ENCODE results near the gene NPRL2.
A peak's percentile ranks its signal among the peaks of the same experiment; 100 is the strongest.

Gene NPRL2

DNA sequence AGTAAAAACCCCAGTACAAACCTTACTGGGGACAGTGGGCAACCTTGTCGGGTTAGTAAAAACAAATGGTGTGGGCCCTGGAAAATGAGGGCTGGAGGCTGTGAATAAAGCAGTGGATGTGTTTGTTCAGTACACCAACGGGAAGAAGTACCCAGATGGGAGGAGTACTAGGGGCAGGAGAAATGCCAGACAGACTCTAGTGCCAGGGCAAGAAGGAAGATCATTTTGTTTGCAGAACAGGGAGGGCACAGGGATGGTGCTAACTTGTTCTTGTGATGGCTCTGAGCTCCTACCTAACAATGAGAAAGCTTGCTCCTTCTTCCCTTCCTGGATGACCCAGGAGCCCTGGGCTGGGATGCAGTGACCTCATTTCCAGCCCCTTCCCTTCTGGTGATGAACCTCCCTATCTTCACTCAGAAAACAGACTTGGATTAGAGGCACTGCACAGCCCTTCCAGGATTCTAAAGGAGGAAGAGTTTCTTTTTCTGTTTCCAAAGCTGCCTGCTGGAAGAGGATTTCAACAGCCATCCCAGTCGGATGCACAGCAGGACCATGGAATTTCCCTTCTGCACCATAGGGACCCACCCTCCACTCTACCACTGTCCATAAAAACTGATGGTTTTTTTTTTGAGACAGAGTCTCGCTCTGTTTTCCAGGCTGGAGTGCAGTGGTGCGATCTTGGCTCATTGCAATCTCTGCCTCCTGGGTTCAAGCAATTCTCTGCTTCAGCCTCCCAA lies 16.1 kb downstream of the NPRL2 start:
- no peak overlapping the region for H3K4me3 ChIP-seq (ENCODE audit: low read depth in 1 of 2, low read length in 2 of 2)
- peak overlapping the region; percentile 14 for H3K27ac ChIP-seq (ENCODE audit: low read depth, low read length)
- H3K36me3 ChIP-seq (ENCODE audit: insufficient read depth, low read length): peaks cover 38% of the 10 kb centered on the region
- peaks cover 34% of the 10 kb centered on the region for H3K4me1 ChIP-seq (ENCODE audit: insufficient read depth, low read length)
- H3K27me3 ChIP-seq (ENCODE audit: control insufficient read depth in 1 of 2, insufficient read depth in 2 of 2, low read length in 2 of 2): no peaks in the 10 kb centered on the region
- no peak overlapping the region for H3K9ac ChIP-seq (ENCODE audit: low read length)
- H3K9me3 ChIP-seq (ENCODE audit: low read length): no peaks in the 10 kb centered on the region

DNA sequence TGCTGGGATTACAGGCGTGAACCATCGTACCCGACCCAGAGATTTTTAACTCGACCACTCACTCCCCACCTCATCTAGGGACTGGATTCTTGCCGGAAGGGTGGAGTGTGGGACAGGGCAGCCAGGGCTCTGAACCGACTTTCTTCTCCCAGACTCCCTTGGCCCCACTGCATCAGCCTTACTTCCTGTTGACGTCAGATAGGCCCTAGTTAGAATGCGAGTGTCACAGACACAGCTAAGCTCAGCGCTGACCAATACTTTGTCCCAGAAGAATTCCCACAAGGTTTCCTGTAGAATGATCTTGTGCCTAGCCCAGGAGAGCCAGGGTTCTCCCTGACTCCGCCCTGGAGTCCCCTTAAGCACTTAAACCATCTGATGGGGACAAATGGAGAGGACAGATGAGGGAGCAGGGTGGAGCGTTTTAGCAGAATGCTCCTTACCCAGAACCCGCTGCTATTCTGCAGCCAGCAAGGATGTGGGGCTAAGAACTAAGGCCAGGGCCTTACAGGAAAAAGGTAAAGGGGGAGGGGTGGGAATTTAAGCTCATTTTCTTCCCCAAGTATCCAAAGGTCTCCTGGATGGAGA lies 16.7 kb downstream of the NPRL2 start:
- Histone ChIP-seq H3K9ac (ENCODE audit: low read length) (no peak overlapping the region), H3K27me3 (ENCODE audit: control insufficient read depth in 1 of 2, insufficient read depth in 2 of 2, low read length in 2 of 2) (no peaks in the 10 kb centered on the region), H3K4me3 (ENCODE audit: low read depth in 1 of 2, low read length in 2 of 2) (no peak overlapping the region), H3K36me3 (ENCODE audit: insufficient read depth, low read length) (peaks cover 42% of the 10 kb centered on the region), H3K27ac (ENCODE audit: low read depth, low read length) (no peak overlapping the region), H3K9me3 (ENCODE audit: low read length) (no peaks in the 10 kb centered on the region), H3K4me1 (ENCODE audit: insufficient read depth, low read length) (peaks cover 33% of the 10 kb centered on the region)

DNA sequence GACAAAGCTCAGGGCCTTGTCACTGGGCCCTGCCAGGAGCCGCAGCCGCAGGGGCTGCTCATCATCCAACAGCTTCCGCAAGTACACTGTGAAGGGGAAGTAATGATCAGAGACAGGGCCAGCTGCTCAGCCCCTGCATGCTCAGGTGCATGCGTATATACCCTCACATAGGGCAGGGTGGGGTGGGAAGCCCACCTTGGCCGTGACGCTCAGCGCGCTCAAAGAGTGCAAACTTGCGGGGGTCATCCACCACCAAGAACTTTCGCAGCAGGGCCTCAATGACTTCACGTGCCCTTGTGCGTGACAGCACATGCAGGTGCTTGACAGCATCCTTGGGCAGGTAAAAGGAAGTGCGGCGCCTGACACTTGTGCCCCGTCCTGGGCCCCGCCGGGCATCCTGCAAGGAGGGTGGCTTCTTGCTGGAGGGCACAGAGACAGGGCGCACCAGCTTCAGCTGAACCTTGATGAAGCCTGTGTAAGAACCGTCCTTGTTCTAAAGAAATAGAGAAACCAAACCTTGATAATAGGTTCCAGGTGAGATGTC lies 19.1 kb downstream of the NPRL2 start:
- no peaks in the 10 kb centered on the region for H3K9me3 ChIP-seq (ENCODE audit: low read length)
- peaks cover 42% of the 10 kb centered on the region for H3K36me3 ChIP-seq (ENCODE audit: insufficient read depth, low read length)
- H3K27me3 ChIP-seq (ENCODE audit: control insufficient read depth in 1 of 2, insufficient read depth in 2 of 2, low read length in 2 of 2): no peaks in the 10 kb centered on the region
- H3K4me1 ChIP-seq (ENCODE audit: insufficient read depth, low read length): peaks cover 39% of the 10 kb centered on the region
- H3K4me3 ChIP-seq (ENCODE audit: low read depth in 1 of 2, low read length in 2 of 2): no peak overlapping the region
- H3K27ac ChIP-seq (ENCODE audit: low read depth, low read length): no peak overlapping the region
- H3K9ac ChIP-seq (ENCODE audit: low read length): no peak overlapping the region

DNA sequence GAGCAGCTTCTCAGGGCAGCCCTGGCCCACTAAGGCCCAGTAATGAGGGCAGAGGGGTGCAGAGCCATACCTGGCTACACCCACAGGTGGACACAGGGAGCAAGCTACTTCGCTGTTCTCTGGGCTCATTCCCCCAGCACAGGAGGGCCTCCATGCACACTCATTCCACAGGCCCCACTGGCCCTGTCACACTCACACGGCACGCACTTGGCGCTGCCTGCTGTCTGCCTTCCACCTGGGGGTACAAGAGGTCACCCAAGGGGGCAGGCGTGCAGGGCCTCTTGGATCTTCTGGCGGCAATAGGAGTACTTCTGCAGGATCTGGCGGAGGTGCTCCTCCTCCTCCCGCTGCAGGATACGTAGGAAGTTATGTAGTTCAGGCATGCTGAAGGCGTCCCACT lies 20.2 kb downstream of the NPRL2 start:
- H3K27ac ChIP-seq (ENCODE audit: low read depth, low read length): no peak overlapping the region
- H3K9ac ChIP-seq (ENCODE audit: low read length): no peak overlapping the region
- peaks cover 47% of the 10 kb centered on the region for H3K36me3 ChIP-seq (ENCODE audit: insufficient read depth, low read length)
- peaks cover 29% of the 10 kb centered on the region for H3K4me1 ChIP-seq (ENCODE audit: insufficient read depth, low read length)
- H3K4me3 ChIP-seq (ENCODE audit: low read depth in 1 of 2, low read length in 2 of 2): no peak overlapping the region
- H3K9me3 ChIP-seq (ENCODE audit: low read length): no peaks in the 10 kb centered on the region
- H3K27me3 ChIP-seq (ENCODE audit: control insufficient read depth in 1 of 2, insufficient read depth in 2 of 2, low read length in 2 of 2): no peaks in the 10 kb centered on the region

DNA sequence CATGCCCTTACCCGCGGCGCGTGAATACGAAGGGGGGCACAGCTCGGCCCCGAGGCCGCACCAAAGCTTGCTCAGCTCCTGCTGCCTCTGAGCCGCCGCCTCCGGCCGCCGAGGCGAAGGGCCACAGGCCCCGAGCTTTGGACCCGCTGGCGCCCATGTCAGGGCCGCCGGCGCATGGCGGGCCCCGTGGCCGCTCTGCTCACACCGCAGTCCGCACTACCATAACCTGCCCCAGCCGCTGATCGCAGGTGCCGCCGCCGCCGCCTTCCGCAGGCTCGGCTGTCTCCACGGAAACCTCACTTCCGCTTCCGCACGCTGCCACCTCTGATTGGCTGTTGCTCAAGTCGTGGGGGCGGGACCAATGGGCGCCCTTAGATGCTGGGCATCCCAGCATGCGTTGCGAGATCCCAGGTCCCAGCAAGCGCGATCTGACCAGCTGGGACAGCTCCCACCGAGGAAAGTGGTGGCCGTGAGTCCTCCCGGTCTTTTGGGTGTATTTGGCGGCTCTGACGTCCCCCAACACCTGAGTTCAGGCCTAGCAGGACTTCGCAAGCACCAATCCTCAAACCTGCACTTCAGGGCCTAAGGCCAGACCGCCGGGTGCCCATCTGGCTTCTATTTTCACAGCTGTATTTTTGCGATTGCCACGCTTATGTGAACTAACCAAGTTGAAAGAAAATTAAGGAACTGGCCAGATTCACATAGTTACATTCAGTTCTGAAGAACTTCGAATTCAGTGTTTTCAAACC lies 22.5 kb downstream of the NPRL2 start, which contains the start of gene TUSC2:
Gene TUSC2, minus strand, starts transcription at position 281 of the 749 bp plus-strand sequence. Its CDS starts 124 bp downstream, at position 157.
- Histone ChIP-seq H3K9ac (ENCODE audit: low read length) (peak within 1 kb of the TSS; percentile 78), H3K27ac (ENCODE audit: low read depth, low read length) (peak within 1 kb of the TSS; percentile 83), H3K4me3 (ENCODE audit: low read depth in 1 of 2, low read length in 2 of 2) (peak within 1 kb of the TSS; percentile 86 to 91), H3K4me1 (ENCODE audit: insufficient read depth, low read length) (peaks cover 25% of the 10 kb centered on the region), H3K36me3 (ENCODE audit: insufficient read depth, low read length) (peaks cover 44% of the 10 kb centered on the region), H3K9me3 (ENCODE audit: low read length) (no peaks in the 10 kb centered on the region), H3K27me3 (ENCODE audit: control insufficient read depth in 1 of 2, insufficient read depth in 2 of 2, low read length in 2 of 2) (no peaks in the 10 kb centered on the region)

DNA sequence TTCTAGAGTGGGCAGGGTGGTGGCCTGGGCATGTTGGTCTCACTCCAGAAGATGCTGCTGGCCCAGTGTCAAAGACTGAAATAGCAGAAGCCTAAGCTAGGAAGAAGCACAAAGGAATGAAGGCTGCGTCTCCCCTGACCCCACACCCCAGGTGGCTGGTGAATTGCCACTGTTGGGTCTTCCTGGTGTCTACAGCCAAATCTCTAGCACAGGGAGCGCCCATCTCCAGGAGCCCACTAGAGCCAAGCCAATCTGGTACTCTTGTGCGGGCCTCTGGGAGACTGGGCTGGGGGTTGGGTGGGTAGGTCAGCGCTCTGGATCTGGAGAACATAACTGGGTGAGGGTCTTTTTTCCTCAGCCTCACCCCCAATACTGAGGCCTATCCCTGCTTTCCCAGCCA lies 23.4 kb downstream of the NPRL2 start:
- Histone ChIP-seq H3K9me3 (ENCODE audit: low read length) (no peaks in the 10 kb centered on the region), H3K9ac (ENCODE audit: low read length) (peak overlapping the region; percentile 78), H3K27me3 (ENCODE audit: control insufficient read depth in 1 of 2, insufficient read depth in 2 of 2, low read length in 2 of 2) (no peaks in the 10 kb centered on the region), H3K4me3 (ENCODE audit: low read depth in 1 of 2, low read length in 2 of 2) (peak overlapping the region; percentile 86 to 91), H3K27ac (ENCODE audit: low read depth, low read length) (no peak overlapping the region), H3K36me3 (ENCODE audit: insufficient read depth, low read length) (peaks cover 39% of the 10 kb centered on the region), H3K4me1 (ENCODE audit: insufficient read depth, low read length) (peaks cover 31% of the 10 kb centered on the region)

DNA sequence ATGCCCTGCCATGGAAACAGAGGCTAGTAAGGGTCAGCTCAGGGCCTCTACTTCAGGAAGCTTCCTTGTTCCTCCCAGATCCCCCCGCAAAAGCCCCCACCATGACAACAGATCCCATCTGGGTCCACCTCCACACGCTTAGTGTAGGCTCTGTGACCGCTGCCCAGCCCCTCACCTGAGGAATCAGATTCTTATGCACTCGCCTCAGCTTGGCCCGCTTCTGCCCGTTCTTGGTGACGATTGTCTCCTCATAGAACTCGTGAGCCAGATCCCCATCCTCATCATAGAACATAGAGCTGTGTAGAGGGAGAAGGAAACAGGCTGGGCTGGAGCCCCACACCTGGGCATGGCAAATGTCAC lies 24.4 kb downstream of the NPRL2 start:
- Histone ChIP-seq H3K9me3 (ENCODE audit: low read length) (no peaks in the 10 kb centered on the region), H3K27ac (ENCODE audit: low read depth, low read length) (no peak overlapping the region), H3K27me3 (ENCODE audit: control insufficient read depth in 1 of 2, insufficient read depth in 2 of 2, low read length in 2 of 2) (no peaks in the 10 kb centered on the region), H3K4me3 (ENCODE audit: low read depth in 1 of 2, low read length in 2 of 2) (no peak overlapping the region), H3K36me3 (ENCODE audit: insufficient read depth, low read length) (peaks cover 30% of the 10 kb centered on the region), H3K9ac (ENCODE audit: low read length) (no peak overlapping the region), H3K4me1 (ENCODE audit: insufficient read depth, low read length) (peaks cover 34% of the 10 kb centered on the region)

DNA sequence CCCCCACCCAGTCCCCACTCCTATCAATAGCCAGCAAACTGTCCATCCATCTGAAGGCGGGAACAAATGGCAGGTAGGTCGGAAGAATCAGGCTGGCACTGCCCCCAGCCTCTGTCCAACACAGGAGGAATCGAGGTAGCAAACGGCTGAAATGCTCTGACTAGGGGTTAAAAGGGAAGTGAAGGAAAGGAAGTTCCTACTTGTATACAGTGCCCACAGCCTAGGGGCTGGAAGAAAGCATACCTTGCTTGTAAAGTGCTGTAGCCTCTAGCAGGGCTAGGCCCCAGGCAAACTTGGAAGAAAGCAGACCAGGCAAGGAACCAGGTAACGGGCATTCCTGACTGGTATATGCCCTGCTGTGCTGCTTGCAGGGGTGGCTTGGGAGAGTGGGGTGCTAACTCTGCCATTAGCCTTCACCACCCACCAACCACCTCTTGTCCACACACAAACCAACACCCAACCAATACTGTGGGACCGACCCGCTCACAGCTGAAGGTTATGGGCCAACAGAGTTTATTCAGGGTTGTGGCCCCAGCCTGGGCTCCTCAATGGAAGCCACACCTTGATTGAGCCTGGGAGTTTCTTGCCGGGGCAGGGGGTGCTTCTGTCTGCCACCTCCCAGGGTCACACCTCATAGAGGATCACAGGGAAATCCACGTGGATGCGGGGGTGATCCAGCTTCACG lies 24.9 kb downstream of the NPRL2 start:
- H3K9ac ChIP-seq (ENCODE audit: low read length): no peak overlapping the region
- no peaks in the 10 kb centered on the region for H3K9me3 ChIP-seq (ENCODE audit: low read length)
- H3K36me3 ChIP-seq (ENCODE audit: insufficient read depth, low read length): peaks cover 24% of the 10 kb centered on the region
- no peaks in the 10 kb centered on the region for H3K27me3 ChIP-seq (ENCODE audit: control insufficient read depth in 1 of 2, insufficient read depth in 2 of 2, low read length in 2 of 2)
- no peak overlapping the region for H3K27ac ChIP-seq (ENCODE audit: low read depth, low read length)
- H3K4me1 ChIP-seq (ENCODE audit: insufficient read depth, low read length): peaks cover 34% of the 10 kb centered on the region
- H3K4me3 ChIP-seq (ENCODE audit: low read depth in 1 of 2, low read length in 2 of 2): no peak overlapping the region

DNA sequence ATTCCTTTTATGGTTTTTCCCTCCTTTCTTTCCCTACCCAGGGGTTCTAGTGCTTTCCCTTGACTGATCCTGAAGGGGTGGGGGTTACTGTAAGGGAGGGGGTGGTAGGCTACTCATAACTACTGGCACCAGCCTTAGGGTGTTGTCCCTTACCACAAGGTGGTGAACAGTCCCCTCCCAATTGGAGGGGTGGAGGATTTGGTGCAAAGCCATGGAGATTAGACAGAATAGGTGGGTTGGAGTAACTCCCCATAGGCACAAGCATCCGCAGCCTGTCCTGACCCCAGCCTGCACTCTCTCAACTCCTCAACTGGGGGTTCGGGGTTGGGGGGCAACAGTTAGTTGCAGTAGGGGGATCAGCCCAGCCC lies 25.5 kb downstream of the NPRL2 start:
- Histone ChIP-seq H3K27ac (ENCODE audit: low read depth, low read length) (no peak overlapping the region), H3K4me1 (ENCODE audit: insufficient read depth, low read length) (peaks cover 39% of the 10 kb centered on the region), H3K4me3 (ENCODE audit: low read depth in 1 of 2, low read length in 2 of 2) (no peak overlapping the region), H3K36me3 (ENCODE audit: insufficient read depth, low read length) (peaks cover 19% of the 10 kb centered on the region), H3K27me3 (ENCODE audit: control insufficient read depth in 1 of 2, insufficient read depth in 2 of 2, low read length in 2 of 2) (no peaks in the 10 kb centered on the region), H3K9ac (ENCODE audit: low read length) (no peak overlapping the region), H3K9me3 (ENCODE audit: low read length) (no peaks in the 10 kb centered on the region)

DNA sequence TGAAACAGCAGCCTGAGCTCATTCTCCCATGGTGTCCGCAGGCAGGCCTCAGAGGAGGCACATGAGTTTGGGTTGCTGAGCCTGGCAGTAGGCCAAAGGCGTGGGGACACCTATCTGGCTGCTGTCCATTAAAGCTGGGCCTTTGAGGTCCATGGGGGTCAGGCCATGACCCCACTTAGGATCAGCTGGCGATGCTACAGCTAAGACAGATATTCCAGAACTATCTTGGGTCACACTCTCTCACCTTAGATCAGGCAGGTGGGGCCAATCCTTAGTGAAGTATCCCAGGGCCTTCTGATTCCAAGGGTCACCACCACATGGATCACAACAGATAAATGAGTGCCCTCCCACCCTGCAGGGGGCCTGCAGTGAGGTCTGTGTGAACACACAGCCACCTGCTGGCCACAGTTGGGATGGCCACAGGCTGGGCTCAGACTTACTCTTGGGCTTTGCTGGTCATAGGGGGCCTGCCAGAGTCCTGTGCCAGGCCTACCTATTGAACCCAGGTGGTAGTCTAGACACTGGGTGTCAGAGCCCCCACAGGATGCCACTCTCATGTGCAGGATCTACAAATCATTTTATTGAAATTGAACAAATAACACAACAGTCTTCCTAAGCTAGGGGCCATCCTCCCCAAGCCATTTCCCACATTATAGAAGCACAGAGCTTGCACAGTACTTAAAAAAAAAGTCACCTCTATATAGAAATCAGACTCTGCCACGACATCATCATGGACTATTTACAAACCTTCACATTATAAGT lies 26.0 kb downstream of the NPRL2 start:
- Histone ChIP-seq H3K9me3 (ENCODE audit: low read length) (no peaks in the 10 kb centered on the region), H3K9ac (ENCODE audit: low read length) (no peak overlapping the region), H3K27ac (ENCODE audit: low read depth, low read length) (peak overlapping the region; percentile 38), H3K4me3 (ENCODE audit: low read depth in 1 of 2, low read length in 2 of 2) (no peak overlapping the region), H3K27me3 (ENCODE audit: control insufficient read depth in 1 of 2, insufficient read depth in 2 of 2, low read length in 2 of 2) (no peaks in the 10 kb centered on the region), H3K4me1 (ENCODE audit: insufficient read depth, low read length) (peaks cover 45% of the 10 kb centered on the region), H3K36me3 (ENCODE audit: insufficient read depth, low read length) (peaks cover 15% of the 10 kb centered on the region)
